Stomach smooth muscle (tissue), 2 donors: Measurements from ENCODE around the gene RHEB.
A peak's percentile ranks its signal among the peaks of the same experiment; 100 is the strongest.

Experiments used
- H3K27ac ChIP-seq: one replicate; pipeline ENCODE4 v1.7.0; 2013; ENCODE audit warnings: mild to moderate bottlenecking, low read length, inconsistent platforms
- H3K27me3 ChIP-seq, 2 donors: one replicate each; pipeline ENCODE4 v1.7.0; 2013; ENCODE audit warnings: low read length in 2 of 2; ENCODE audit not compliant: insufficient read depth in 2 of 2, control insufficient read depth in 1 of 2
- H3K36me3 ChIP-seq, 2 donors: one replicate each; pipeline ENCODE4 v1.7.0; 2013; ENCODE audit warnings: low read length in 2 of 2; ENCODE audit not compliant: control insufficient read depth in 2 of 2, insufficient read depth in 2 of 2
- H3K4me1 ChIP-seq: one replicate; pipeline ENCODE4 v1.7.0; 2013; ENCODE audit warnings: low read length; ENCODE audit not compliant: control insufficient read depth, insufficient read depth
- H3K4me3 ChIP-seq, 2 donors: one replicate each; pipeline ENCODE4 v1.7.0; 2013; ENCODE audit warnings: low read length in 2 of 2
- H3K9ac ChIP-seq, 2 donors: one replicate each; pipeline ENCODE4 v1.7.0; 2013; ENCODE audit warnings: low read length in 2 of 2, mild to moderate bottlenecking in 1 of 2
- H3K9me3 ChIP-seq, 2 donors: one replicate each; pipeline ENCODE4 v1.7.0; 2013; ENCODE audit warnings: low read length in 2 of 2; ENCODE audit not compliant: control insufficient read depth in 2 of 2
- donor health status: healthy.
- donor health status: Pancreatic carcinoma.

RHEB gene

GRCh38 chr7:151513133-151513532, 6.6 kb downstream of the RHEB start:
- no peaks in the 10 kb centered on the region for H3K36me3 ChIP-seq
- peaks cover 33% of the 10 kb centered on the region for H3K4me1 ChIP-seq
- H3K27ac ChIP-seq, result no peak overlapping the region
- H3K9me3 ChIP-seq, result peaks cover 0 to 2% of the 10 kb centered on the region in 2 donors
- H3K9ac ChIP-seq, result no peak overlapping the region
- no peak overlapping the region for H3K4me3 ChIP-seq
- no peaks in the 10 kb centered on the region for H3K27me3 ChIP-seq

- Histone ChIP-seq H3K4me1 (peaks cover 27% of the 10 kb centered on the region), H3K36me3 (no peaks in the 10 kb centered on the region), H3K9me3 (peaks cover 0 to 2% of the 10 kb centered on the region in 2 donors), H3K27ac (no peak overlapping the region), H3K27me3 (no peaks in the 10 kb centered on the region), H3K9ac (no peak overlapping the region), H3K4me3 (no peak overlapping the region)
Measured at GRCh38 chr7:151512353-151512752, 7.3 kb downstream of the RHEB start.

GRCh38 chr7:151511946-151512345, 7.7 kb downstream of the RHEB start:
- no peak overlapping the region for H3K9ac ChIP-seq
- H3K27me3 ChIP-seq, result no peaks in the 10 kb centered on the region
- no peaks in the 10 kb centered on the region for H3K36me3 ChIP-seq
- peaks cover 28% of the 10 kb centered on the region for H3K4me1 ChIP-seq
- no peak overlapping the region for H3K27ac ChIP-seq
- no peak overlapping the region for H3K4me3 ChIP-seq
- peaks cover 0 to 2% of the 10 kb centered on the region in 2 donors for H3K9me3 ChIP-seq

GRCh38 chr7:151511270-151511669, 8.4 kb downstream of the RHEB start:
- Histone ChIP-seq H3K27ac (no peak overlapping the region), H3K4me1 (peaks cover 26% of the 10 kb centered on the region), H3K36me3 (no peaks in the 10 kb centered on the region), H3K9ac (no peak overlapping the region), H3K9me3 (peaks cover 0 to 2% of the 10 kb centered on the region in 2 donors), H3K27me3 (no peaks in the 10 kb centered on the region), H3K4me3 (no peak overlapping the region)

GRCh38 chr7:151509670-151510333, 9.9 kb downstream of the RHEB start:
- no peak overlapping the region for H3K4me3 ChIP-seq
- no peak overlapping the region for H3K9ac ChIP-seq
- H3K27ac ChIP-seq, result peak overlapping the region; percentile 32
- H3K36me3 ChIP-seq, result no peaks in the 10 kb centered on the region
- peaks cover 23% of the 10 kb centered on the region for H3K4me1 ChIP-seq
- H3K27me3 ChIP-seq, result no peaks in the 10 kb centered on the region
- H3K9me3 ChIP-seq, result peaks cover 0 to 2% of the 10 kb centered on the region in 2 donors

GRCh38 chr7:151508991-151509390, 10.7 kb downstream of the RHEB start:
- H3K27me3 ChIP-seq, result no peaks in the 10 kb centered on the region
- peaks cover 23% of the 10 kb centered on the region for H3K4me1 ChIP-seq
- H3K4me3 ChIP-seq, result peak overlapping the region in 1 of 2 donors; percentile 8
- H3K36me3 ChIP-seq, result no peaks in the 10 kb centered on the region
- H3K27ac ChIP-seq, result peak overlapping the region; percentile 32
- H3K9me3 ChIP-seq, result no peaks in the 10 kb centered on the region
- no peak overlapping the region for H3K9ac ChIP-seq

GRCh38 chr7:151507806-151508205, 11.9 kb downstream of the RHEB start:
- H3K27ac ChIP-seq, result no peak overlapping the region
- H3K4me1 ChIP-seq, result peaks cover 23% of the 10 kb centered on the region
- no peaks in the 10 kb centered on the region for H3K27me3 ChIP-seq
- no peaks in the 10 kb centered on the region for H3K9me3 ChIP-seq
- no peak overlapping the region for H3K9ac ChIP-seq
- no peak overlapping the region for H3K4me3 ChIP-seq
- H3K36me3 ChIP-seq, result no peaks in the 10 kb centered on the region

- peak overlapping the region in 1 of 2 donors; percentile 23 for H3K9ac ChIP-seq
Measured at GRCh38 chr7:151506901-151507382, 12.8 kb downstream of the RHEB start.

GRCh38 chr7:151505836-151506468, 13.7 kb downstream of the RHEB start:
- Histone ChIP-seq H3K4me1 (peaks cover 24% of the 10 kb centered on the region), H3K27ac (no peak overlapping the region), H3K4me3 (no peak overlapping the region), H3K9ac (no peak overlapping the region), H3K27me3 (no peaks in the 10 kb centered on the region), H3K9me3 (no peaks in the 10 kb centered on the region), H3K36me3 (no peaks in the 10 kb centered on the region)

More at GRCh38 chr7:151506901-151507382, 12.8 kb downstream of the RHEB start:
- H3K4me3 ChIP-seq, result peak overlapping the region in 1 of 2 donors; percentile 24
- H3K9me3 ChIP-seq, result no peaks in the 10 kb centered on the region
- peaks cover 24% of the 10 kb centered on the region for H3K4me1 ChIP-seq
- no peaks in the 10 kb centered on the region for H3K27me3 ChIP-seq
- H3K27ac ChIP-seq, result peak overlapping the region; percentile 56
- no peaks in the 10 kb centered on the region for H3K36me3 ChIP-seq

- H3K9me3 ChIP-seq, result no peaks in the 10 kb centered on the region
- H3K36me3 ChIP-seq, result no peaks in the 10 kb centered on the region
- H3K27ac ChIP-seq, result no peak overlapping the region
- peaks cover 24% of the 10 kb centered on the region for H3K4me1 ChIP-seq
- H3K27me3 ChIP-seq, result no peaks in the 10 kb centered on the region
- no peak overlapping the region for H3K9ac ChIP-seq
- no peak overlapping the region for H3K4me3 ChIP-seq
Measured at GRCh38 chr7:151505433-151505832, 14.3 kb downstream of the RHEB start.
